T47D (cell line): ENCODE results near the gene AMELX.

Experiments used
- DNase-seq, 2 experiments: peaks; one replicate each; pipeline versions ENCODE4 v3.0.0 to v3.0.0-alpha.2; 2011 to 2012; ENCODE audit warnings: low read depth in 1 of 2, low spot score in 1 of 2
- JUND ChIP-seq: IDR thresholded peaks from 2 replicates; pipeline ENCODE4 v1.6.1; 2012; ENCODE audit warnings: low read depth
- in situ Hi-C: cut with HindIII; loops from 2 replicates; pipeline ENCODE4 v1.10.0; 2016; ENCODE audit warnings: low sequenced_read_pairs, low pct_unique_long_range_greater_than_20kb

AMELX gene

DNA sequence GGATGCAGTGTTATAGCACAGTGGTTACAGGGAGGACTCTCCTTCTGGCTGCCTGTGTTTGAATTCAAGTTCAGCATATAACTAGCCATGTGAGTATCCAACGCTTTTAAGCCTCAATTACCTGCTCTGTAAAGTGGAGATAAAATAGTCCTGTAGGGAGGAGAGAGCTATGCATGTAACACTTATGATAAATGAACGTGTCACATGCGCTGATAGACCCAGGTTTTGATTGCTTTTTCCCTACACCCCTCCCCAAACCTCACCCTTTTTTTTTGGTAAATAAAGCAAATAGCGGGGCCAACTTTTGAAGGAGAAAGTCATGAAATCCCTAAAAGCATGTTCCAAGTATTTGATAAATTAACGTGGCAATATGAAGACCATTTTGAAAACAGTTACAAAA, 20.4 kb upstream of the AMELX start:
- DNase-seq, result no peak
- in situ Hi-C loops, result no loop called here
- no peak for TF ChIP-seq JUND

- in situ Hi-C loops, result no loop called here
- no peak for TF ChIP-seq JUND
- DNase-seq, result no peak
Observed at GRCh38 chrX:11273544-11273943, 19.7 kb upstream of the AMELX start.

DNA sequence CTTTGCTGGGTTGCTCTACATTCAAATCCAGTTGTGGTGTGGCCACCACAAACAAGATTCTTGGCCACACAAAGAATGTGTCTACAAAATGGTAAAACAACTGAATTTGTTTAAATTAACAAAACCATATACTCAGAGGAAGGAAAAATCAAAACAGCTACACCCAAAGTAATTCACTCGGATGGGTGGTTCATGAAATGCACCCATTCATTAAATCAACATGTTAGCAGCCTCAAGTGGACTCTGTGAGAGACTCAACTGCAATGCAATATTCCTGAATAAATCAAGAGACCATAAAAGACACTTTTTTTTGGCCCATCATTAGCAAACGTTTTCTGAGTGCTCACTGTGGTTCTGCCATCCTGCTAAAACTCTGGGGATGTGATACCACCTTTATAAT, 11.2 kb upstream of the AMELX start:
- in situ Hi-C loops, result no loop called here
- no peak for DNase-seq
- no peak for TF ChIP-seq JUND

DNA sequence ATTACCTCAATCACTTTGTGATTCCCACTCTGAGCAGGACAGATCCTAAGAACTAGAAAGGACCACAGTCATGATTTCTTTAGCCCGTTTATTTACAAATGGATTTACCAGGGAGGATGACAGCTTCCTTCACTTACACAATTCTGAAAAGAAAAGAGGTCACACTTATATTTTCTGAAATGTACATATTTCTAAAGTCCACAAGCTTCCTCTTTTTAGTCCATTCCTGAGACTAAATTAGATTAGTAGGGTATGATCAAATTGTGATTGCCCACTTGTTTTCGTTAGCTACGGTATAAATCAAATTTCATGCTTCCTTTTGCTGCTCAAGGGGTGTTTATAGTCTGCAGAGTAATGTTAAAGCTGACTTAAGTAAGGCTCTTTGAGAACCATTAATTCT, 7.6 kb upstream of the AMELX start:
- no peak for DNase-seq
- no peak for TF ChIP-seq JUND
- in situ Hi-C loops, result no loop called here

GRCh38 chrX:11287505-11287904, 5.7 kb upstream of the AMELX start:
- DNase-seq, result no peak
- no peak for TF ChIP-seq JUND
- in situ Hi-C loops, result no loop called here

DNA sequence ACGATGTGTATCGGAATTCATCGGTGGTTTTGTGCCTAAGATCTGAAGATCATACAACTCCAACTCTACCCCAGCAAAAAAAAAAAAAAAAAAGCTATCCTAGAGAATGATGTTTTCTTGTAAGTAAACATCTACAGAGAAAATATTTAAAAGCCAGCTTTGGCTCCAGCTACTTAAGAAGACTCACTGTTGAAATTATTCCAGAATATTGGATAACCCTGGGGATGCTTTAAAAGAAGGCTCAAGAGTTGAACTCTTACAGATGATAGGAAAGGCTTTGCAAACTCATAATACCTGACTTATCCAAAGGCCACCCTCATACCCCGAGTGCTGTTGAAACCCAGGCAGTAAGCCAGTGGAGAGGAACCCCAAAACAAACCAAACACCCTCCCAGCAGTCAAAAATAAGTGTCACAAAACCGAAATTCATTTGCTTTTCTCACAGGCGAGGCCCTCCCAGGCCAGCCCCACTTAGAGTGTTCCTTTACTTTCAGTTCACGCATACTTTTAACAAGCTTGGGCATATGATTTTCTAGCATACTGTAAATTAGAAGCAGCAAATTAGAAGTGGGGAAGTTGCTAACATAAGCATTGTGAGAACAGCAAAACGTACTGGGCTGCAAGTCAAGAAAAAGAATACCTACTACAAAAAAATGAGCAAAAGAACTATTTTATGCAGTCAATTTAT, 2.7 kb upstream of the AMELX start:
- DNase-seq, result no peak
- in situ Hi-C loops, result no loop called here
- no peak for TF ChIP-seq JUND

GRCh38 chrX:11296051-11296450, 2.8 kb downstream of the AMELX start:
- in situ Hi-C loops, result no loop called here
- TF ChIP-seq JUND, result no peak
- DNase-seq, result no peak

DNA sequence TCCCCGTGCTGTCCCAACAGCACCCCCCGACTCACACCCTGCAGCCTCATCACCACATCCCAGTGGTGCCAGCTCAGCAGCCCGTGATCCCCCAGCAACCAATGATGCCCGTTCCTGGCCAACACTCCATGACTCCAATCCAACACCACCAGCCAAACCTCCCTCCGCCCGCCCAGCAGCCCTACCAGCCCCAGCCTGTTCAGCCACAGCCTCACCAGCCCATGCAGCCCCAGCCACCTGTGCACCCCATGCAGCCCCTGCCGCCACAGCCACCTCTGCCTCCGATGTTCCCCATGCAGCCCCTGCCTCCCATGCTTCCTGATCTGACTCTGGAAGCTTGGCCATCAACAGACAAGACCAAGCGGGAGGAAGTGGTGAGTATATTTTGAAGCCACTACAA, 5.4 kb downstream of the AMELX start:
- in situ Hi-C loops, result no loop called here
- no peak for DNase-seq
- TF ChIP-seq JUND, result no peak

DNA sequence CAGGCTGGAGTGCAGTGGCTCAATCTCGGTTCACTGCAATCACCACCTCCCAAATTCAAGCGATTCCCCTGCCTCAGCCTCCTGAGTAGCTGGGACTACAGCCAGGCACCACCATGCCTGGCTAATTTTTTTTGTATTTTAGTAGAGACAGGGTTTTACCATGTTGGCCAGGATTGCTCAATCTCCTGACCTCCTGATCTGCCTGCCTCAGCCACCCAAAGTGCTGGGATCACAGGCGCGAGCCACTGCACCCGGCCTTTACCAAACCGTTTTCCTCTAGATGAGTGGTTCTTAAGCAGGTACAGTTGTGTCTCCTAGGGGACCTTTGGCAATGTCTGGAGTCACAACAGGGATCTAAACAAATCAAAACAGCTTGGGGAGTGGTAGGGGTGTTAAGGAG, 11.6 kb downstream of the AMELX start:
- no peak for TF ChIP-seq JUND
- in situ Hi-C loops, result no loop called here
- DNase-seq, result no peak

DNA sequence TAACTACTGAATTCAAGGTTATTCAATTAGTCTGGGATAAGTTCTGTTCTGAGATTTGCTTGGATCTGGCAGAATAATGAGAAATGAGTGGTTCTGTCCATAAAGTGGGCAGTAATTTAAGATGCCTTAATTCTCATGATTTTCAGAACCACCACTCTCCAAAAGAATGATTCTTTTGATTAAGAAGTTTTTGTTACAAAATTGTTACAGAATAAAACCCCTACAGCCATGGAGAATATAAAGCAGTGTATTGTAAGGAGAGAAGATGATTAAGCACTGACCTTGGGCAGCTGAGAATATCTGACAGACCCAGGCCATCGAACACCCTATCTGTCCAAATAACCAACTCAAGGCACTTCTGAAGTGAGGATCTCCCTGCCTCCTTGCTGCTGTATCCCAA, 12.4 kb downstream of the AMELX start:
- TF ChIP-seq JUND, result no peak
- no peak for DNase-seq
- in situ Hi-C loops, result no loop called here

DNA sequence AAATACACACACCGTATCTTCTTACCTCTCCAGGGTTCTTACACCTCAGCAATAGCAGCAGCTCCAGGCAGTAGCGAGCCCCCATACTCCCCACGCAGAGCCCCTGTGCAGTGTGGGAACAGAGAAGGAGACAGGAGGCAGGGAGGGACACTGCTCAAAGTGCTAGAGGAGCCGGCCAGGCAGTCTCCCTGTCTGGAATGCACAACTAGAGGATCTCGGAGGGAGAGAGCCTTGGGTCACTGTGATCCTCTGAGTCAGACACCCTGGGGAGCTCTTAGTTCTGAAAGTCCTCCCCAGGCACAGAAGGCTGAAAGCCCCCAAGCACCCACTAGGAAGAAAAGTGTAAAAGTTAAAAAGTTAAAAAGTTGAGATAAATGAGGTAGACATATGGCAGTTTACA, 16.0 kb downstream of the AMELX start:
- no peak for TF ChIP-seq JUND
- in situ Hi-C loops, result no loop called here
- peak in 1 of 2 experiments; percentile 1 for DNase-seq

DNA sequence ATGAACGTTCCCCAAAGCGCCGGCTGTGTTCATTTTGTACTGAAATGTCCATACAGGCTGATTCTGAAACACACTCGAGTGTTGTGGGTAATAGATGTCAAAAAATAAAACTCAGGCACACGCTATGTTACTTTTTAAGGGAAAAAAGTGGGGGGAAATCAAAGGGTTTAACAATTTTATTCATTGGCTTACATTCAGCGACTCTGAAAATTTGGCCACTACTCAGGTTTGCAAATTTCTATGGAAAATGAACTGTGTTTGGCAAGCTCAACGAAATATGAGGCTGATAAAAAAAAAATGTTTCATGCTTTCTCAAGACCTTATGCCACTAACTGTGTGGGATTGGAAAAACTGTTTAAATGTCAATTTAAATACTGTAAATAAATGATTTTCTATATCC, 18.5 kb downstream of the AMELX start:
- no peak for DNase-seq
- in situ Hi-C loops, result no loop called here
- no peak for TF ChIP-seq JUND

DNA sequence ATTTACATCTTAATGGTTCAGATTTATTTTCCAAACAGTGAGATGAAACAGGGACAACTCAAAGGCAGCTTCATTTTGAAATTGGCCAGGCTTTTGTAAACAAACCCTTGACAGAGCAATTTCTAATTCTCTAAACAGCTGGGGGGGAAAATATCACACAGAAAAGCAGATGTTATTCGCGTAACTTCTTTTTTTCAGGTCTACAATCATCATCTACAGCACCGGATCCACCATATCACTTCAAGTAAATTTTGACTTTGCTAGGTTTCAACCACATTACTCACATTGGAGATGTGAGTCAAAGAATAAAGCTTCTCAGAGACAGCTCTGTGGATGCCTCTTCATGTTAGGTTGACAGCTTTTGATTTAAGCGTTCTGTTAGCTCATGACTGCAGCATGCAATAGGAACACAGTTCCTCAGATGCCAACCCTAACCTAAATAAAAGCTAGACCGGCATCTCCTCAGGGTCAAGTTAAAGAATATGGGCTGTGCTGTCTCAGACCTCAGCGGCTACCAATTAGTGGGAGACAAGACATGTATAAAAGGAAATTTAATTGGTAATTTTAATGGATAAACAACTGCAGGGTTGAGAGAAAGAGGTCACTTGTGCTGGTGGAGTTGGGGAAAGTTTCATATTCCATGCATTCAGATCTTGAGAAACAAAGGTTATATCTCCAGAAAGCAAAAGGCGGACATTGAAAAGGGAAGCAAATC, 26.8 kb downstream of the AMELX start:
- no peak for DNase-seq
- in situ Hi-C loops, result no loop called here
- TF ChIP-seq JUND, result no peak

- no peak for DNase-seq
- TF ChIP-seq JUND, result no peak
- in situ Hi-C loops, result no loop called here
Observed at GRCh38 chrX:11321986-11322385, 28.8 kb downstream of the AMELX start.
